Measurements from ENCODE around the gene PLEKHA7.

PLEKHA7 gene

GRCh38 chr11:16881766-16882165 is 132.4 kb downstream of the PLEKHA7 start:
- TF ChIP-seq CTCF (IDR thresholded peaks at IDR 0.05; ENCODE audit: low read depth, low read length), result no peak
- no peak for DNase-seq (ENCODE audit: low read depth in 2 of 2)
- H3K4me3 ChIP-seq (replicated peaks in 1 of 2; ENCODE audit: low read depth in 2 of 2, low read length in 2 of 2), result no peak overlapping the region

GRCh38 chr11:16881074-16881709 is 133.0 kb downstream of the PLEKHA7 start:
- DNase-seq (ENCODE audit: low read depth in 2 of 2), result peak; percentile 64 to 67
- TF ChIP-seq CTCF (IDR thresholded peaks at IDR 0.05; ENCODE audit: low read depth, low read length), result peak; percentile 40
- no peak overlapping the region for H3K4me3 ChIP-seq (replicated peaks in 1 of 2; ENCODE audit: low read depth in 2 of 2, low read length in 2 of 2)

GRCh38 chr11:16880184-16880801 is 133.9 kb downstream of the PLEKHA7 start:
- no peak for TF ChIP-seq CTCF (IDR thresholded peaks at IDR 0.05; ENCODE audit: low read depth, low read length)
- no peak for DNase-seq (ENCODE audit: low read depth in 2 of 2)
- no peak overlapping the region for H3K4me3 ChIP-seq (replicated peaks in 1 of 2; ENCODE audit: low read depth in 2 of 2, low read length in 2 of 2)

- no peak for DNase-seq (ENCODE audit: low read depth in 2 of 2)
- no peak overlapping the region for H3K4me3 ChIP-seq (replicated peaks in 1 of 2; ENCODE audit: low read depth in 2 of 2, low read length in 2 of 2)
- TF ChIP-seq CTCF (IDR thresholded peaks at IDR 0.05; ENCODE audit: low read depth, low read length), result no peak
These were observed 134.5 kb downstream of the PLEKHA7 start for GRCh38 chr11:16879690-16880089.

- no peak for DNase-seq (ENCODE audit: low read depth in 2 of 2)
- H3K4me3 ChIP-seq (replicated peaks in 1 of 2; ENCODE audit: low read depth in 2 of 2, low read length in 2 of 2), result no peak overlapping the region
- TF ChIP-seq CTCF (IDR thresholded peaks at IDR 0.05; ENCODE audit: low read depth, low read length), result no peak
These were observed 137.4 kb downstream of the PLEKHA7 start for GRCh38 chr11:16876837-16877236.

GRCh38 chr11:16876053-16876752 is 138.0 kb downstream of the PLEKHA7 start:
- no peak for DNase-seq (ENCODE audit: low read depth in 2 of 2)
- no peak for TF ChIP-seq CTCF (IDR thresholded peaks at IDR 0.05; ENCODE audit: low read depth, low read length)
- no peak overlapping the region for H3K4me3 ChIP-seq (replicated peaks in 1 of 2; ENCODE audit: low read depth in 2 of 2, low read length in 2 of 2)
